Thoracic aorta (tissue), 2 donors: ENCODE measurements around the gene PDK2. TPM values are rescaled to one million over a fixed set of nuclear protein-coding genes. Genes with fewer than 3 reads are reported as not detected.

Experiments
- ATAC-seq: fragments of 150-250 bp; one replicate; pipeline ENCODE4 v1.8.0; 2017; ENCODE audit warnings: low read depth; ENCODE audit not compliant: insufficient number of reproducible peaks, low FRiP score
- DNase-seq: peaks from one replicate; pipeline ENCODE4 v3.0.0-alpha.2; 2020; ENCODE audit warnings: low spot score
- H3K27ac ChIP-seq, 2 donors: fragments of 200-600 bp; sonication (generic); 1 replicate in 1 of 2; 2 replicates in 1 of 2; pipeline ENCODE4 v1.5.1; 2016; ENCODE audit warnings: mild to moderate bottlenecking in 2 of 2, moderate library complexity in 2 of 2
- H3K27me3 ChIP-seq: fragments of 200-600 bp; sonication (generic); replicated peaks from 2 replicates; pipeline ENCODE4 v1.6.0; 2016; ENCODE audit warnings: mild to moderate bottlenecking; ENCODE audit not compliant: insufficient read depth
- H3K36me3 ChIP-seq: fragments of 200-600 bp; sonication (generic); one replicate; pipeline ENCODE4 v1.5.1; 2016
- H3K4me1 ChIP-seq, 2 donors: fragments of 200-600 bp; sonication (generic); 1 replicate in 1 of 2; 2 replicates in 1 of 2; pipeline versions ENCODE4 v1.5.1 to v1.6.0; 2016; ENCODE audit warnings: low read depth in 2 of 2, mild to moderate bottlenecking in 1 of 2; ENCODE audit not compliant: control insufficient read depth in 1 of 2
- H3K4me3 ChIP-seq: fragments of 200-600 bp; sonication (generic); 2 replicates; pipeline ENCODE4 v1.5.1; 2016; ENCODE audit warnings: mild to moderate bottlenecking
- H3K9me3 ChIP-seq: fragments of 200-600 bp; sonication (generic); 2 replicates; pipeline ENCODE4 v1.5.1; 2016
- total RNA-seq, 2 donors: library from RNA; depleted of rRNA; stranded (reverse); fragments of >200 nt; gene quantifications; one replicate each; pipeline versions ENCODE4 v1.1.0 to v1.2.3, GENCODE V29; 2016
- TF ChIP-seq, protein P1 (sequence below): fragments of 200-600 bp; sonication (generic); IDR thresholded peaks from one replicate; pipeline ENCODE4 v1.5.1; 2019; ENCODE audit warnings: antibody characterized with exemption

The PDK2 gene
- total RNA-seq, 2 donors from 2014 or later: 35.5 to 74.9 TPM

DNA sequence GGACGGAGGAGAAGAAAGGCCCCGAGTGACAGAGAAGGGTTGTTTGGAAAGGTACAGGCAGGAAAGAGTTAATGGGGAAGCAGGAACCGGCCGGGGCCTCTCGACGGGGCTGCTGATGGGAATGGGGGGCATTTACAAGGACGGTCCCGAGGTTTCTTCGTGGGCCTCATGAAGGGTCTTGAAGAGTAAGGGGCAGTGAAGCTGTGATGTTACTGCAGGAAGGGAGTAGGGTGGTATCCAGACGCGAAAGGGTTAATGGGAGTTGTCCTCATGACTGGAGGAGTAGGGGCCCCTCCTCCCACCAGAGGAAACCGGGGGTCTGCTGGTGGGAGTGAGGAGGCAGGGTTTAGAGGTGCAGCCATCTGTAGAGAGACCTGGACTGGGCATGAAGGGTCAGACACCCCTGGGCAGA lies 481 bp downstream of the PDK2 start:
- peaks cover 21% of the 10 kb centered on the region for H3K36me3 ChIP-seq
- H3K27me3 ChIP-seq: no peaks in the 10 kb centered on the region
- DNase-seq (no peak), ATAC-seq (no peak)
- H3K4me3 ChIP-seq: peak overlapping the region; percentile 89
- TF ChIP-seq, protein P1, sequence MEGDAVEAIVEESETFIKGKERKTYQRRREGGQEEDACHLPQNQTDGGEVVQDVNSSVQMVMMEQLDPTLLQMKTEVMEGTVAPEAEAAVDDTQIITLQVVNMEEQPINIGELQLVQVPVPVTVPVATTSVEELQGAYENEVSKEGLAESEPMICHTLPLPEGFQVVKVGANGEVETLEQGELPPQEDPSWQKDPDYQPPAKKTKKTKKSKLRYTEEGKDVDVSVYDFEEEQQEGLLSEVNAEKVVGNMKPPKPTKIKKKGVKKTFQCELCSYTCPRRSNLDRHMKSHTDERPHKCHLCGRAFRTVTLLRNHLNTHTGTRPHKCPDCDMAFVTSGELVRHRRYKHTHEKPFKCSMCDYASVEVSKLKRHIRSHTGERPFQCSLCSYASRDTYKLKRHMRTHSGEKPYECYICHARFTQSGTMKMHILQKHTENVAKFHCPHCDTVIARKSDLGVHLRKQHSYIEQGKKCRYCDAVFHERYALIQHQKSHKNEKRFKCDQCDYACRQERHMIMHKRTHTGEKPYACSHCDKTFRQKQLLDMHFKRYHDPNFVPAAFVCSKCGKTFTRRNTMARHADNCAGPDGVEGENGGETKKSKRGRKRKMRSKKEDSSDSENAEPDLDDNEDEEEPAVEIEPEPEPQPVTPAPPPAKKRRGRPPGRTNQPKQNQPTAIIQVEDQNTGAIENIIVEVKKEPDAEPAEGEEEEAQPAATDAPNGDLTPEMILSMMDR: no peak
- no peaks in the 10 kb centered on the region for H3K9me3 ChIP-seq
- peaks cover 10 to 31% of the 10 kb centered on the region in 2 donors for H3K4me1 ChIP-seq
- peak overlapping the region; percentile 77 to 85 for H3K27ac ChIP-seq

DNA sequence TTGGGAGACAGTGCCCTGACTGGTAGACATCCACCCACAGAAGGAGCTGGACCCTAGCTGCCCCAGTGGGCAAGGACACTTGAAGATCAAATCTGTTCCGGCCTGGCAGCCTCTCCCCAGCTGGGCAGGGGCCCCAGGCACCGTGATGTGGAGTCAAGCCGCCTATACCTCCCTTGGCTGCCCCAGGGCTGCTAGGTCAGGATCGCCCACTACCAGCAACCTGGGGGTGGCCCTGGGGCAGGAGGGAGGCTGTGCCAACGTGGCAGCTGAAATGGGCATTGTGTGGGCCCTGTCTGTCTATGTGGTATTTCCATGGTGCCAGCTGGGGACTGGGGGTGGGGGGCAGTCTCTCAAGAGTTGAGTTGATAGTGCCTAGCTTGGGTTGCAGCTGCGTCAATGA lies 941 bp downstream of the PDK2 start:
- peaks cover 10 to 34% of the 10 kb centered on the region in 2 donors for H3K4me1 ChIP-seq
- H3K27ac ChIP-seq: peak overlapping the region; percentile 77 to 85
- TF ChIP-seq, protein P1: no peak
- H3K9me3 ChIP-seq: no peaks in the 10 kb centered on the region
- ATAC-seq (no peak), DNase-seq (no peak)
- peak overlapping the region; percentile 89 for H3K4me3 ChIP-seq
- H3K27me3 ChIP-seq: no peaks in the 10 kb centered on the region
- peaks cover 21% of the 10 kb centered on the region for H3K36me3 ChIP-seq

DNA sequence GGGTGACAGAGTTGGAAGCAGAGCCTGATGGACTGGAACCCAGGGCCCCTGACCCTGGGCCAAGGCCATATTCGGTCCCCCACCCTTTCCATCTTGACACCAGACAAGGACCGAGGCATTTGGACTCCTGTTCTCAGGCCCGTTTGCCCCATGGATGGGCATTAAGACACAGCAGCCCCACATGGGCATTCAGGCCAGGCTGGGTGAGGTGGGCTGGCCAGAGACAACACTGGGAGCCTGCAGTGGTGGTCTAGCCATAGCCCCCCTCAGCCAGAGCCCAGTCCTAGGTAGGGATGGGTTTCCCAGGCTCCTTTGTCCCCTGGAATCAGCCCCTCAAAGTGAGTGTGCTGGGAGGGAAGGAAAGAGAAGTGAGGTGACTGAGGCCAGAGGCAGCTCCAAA lies 1.6 kb downstream of the PDK2 start:
- DNase-seq (no peak), ATAC-seq (no peak)
- peaks cover 21% of the 10 kb centered on the region for H3K36me3 ChIP-seq
- no peaks in the 10 kb centered on the region for H3K27me3 ChIP-seq
- H3K4me1 ChIP-seq: peaks cover 10 to 41% of the 10 kb centered on the region in 2 donors
- TF ChIP-seq, protein P1: no peak
- H3K4me3 ChIP-seq: peak overlapping the region; percentile 89
- no peaks in the 10 kb centered on the region for H3K9me3 ChIP-seq
- H3K27ac ChIP-seq: peak overlapping the region; percentile 77 to 85

DNA sequence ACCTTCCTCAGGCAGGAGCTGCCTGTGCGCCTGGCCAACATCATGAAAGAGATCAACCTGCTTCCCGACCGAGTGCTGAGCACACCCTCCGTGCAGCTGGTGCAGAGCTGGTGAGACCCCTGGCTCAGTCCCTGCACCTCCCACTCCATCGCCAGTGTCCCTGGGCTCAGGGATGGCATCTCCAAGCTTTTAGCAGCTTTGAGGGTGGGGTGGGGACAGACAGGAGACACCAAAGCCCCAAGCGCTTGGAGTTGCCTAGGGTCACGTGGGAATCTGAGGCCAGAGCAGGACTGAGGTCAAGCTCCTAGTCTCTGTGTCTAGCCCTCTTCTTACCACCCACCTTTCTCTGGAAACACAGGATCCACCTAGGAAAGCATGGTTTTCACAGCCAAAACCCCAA lies 2.3 kb downstream of the PDK2 start:
- Histone ChIP-seq H3K4me1 (peaks cover 13 to 48% of the 10 kb centered on the region in 2 donors), H3K27ac (no peak overlapping the region), H3K9me3 (no peaks in the 10 kb centered on the region), H3K4me3 (no peak overlapping the region), H3K36me3 (peaks cover 21% of the 10 kb centered on the region), H3K27me3 (no peaks in the 10 kb centered on the region)
- ATAC-seq (no peak), DNase-seq (no peak)
- TF ChIP-seq, protein P1: no peak

DNA sequence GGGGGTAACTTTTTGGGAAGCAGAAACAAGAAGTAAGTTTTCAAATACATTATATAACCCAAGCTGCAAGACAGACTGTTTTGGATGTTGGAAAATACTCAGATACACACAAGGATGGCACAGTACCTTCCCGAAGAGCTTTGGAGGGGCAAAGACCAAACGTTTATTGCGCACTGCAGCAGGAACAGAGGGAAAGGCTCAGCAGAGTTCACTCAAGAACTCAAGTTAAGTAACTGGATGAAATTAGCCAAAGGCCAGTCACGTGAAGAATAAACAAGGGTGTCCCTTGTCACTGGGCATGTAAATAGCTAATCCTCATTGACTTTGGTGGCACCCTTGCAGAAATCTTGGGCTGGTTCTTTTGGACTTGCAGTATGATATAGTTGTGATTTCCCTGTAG lies 2.8 kb downstream of the PDK2 start:
- TF ChIP-seq, protein P1: no peak
- no peaks in the 10 kb centered on the region for H3K27me3 ChIP-seq
- no peak for ATAC-seq

More for the DNA sequence above, 2.8 kb downstream of the PDK2 start:
- peaks cover 13 to 53% of the 10 kb centered on the region in 2 donors for H3K4me1 ChIP-seq
- no peak overlapping the region for H3K4me3 ChIP-seq
- no peak overlapping the region for H3K27ac ChIP-seq
- H3K36me3 ChIP-seq: peaks cover 22% of the 10 kb centered on the region
- DNase-seq: no peak
- no peaks in the 10 kb centered on the region for H3K9me3 ChIP-seq
